Measurements from ENCODE around the gene SETD2. TPM values are rescaled to one million over a fixed set of nuclear protein-coding genes. Genes with fewer than 3 reads are reported as not detected.

Gene SETD2
- total RNA-seq, 2 donors from 2014 or later: 59.0 to 61.5 TPM

DNA sequence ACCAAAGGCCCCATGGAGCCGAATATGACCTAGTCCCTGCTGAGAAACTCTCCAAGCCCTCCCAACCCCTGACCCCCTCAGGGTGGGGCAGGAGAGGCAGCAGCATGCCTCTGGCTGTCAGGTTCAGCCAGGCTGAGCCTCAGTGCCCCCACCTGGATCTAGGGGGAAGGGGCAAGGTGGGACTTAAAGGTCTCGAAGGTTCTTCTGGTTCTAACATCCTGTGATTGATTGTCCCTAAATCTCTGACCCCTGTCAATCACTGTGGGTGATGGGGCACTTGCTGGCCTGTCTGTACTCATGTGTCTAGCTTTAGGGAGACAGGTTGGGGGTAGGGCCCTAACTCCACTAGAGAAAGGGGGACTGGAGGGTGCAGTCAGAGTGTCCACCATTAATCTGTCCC is 170.6 kb downstream of the SETD2 start:
- no peaks in the 10 kb centered on the region for H3K9me3 Mint-ChIP-seq
- Histone ChIP-seq H3K9me3 (ENCODE audit: control insufficient read depth, low read length) (no peaks in the 10 kb centered on the region), H3K36me3 (ENCODE audit: control insufficient read depth, insufficient read depth, low read length) (peaks cover 4% of the 10 kb centered on the region), H3K27ac (ENCODE audit: low read depth, low read length) (no peak overlapping the region), H3K4me3 (ENCODE audit: low read length) (no peak overlapping the region), H3K27me3 (ENCODE audit: control insufficient read depth, insufficient read depth, low read length, poor library complexity, severe bottlenecking) (no peaks in the 10 kb centered on the region), H3K9ac (ENCODE audit: extremely low read depth, low read length, poor library complexity, severe bottlenecking) (no peak overlapping the region), H3K4me1 (ENCODE audit: control insufficient read depth, insufficient read depth, low read length) (no peaks in the 10 kb centered on the region)
- 93% methylated on average over 2 of the region's 2 CpGs; no CpG with 5 or more reads in 1 of the 2 experiments for WGBS, 2 experiments (ENCODE audit: insufficient coverage in 1 of 2, insufficient read length in 1 of 2)
- no peak overlapping the region for H3K4me3 Mint-ChIP-seq
- H3K27me3 Mint-ChIP-seq (ENCODE audit: insufficient read depth): no peaks in the 10 kb centered on the region
- H3K27ac Mint-ChIP-seq: no peak overlapping the region
- TF ChIP-seq, protein P1, sequence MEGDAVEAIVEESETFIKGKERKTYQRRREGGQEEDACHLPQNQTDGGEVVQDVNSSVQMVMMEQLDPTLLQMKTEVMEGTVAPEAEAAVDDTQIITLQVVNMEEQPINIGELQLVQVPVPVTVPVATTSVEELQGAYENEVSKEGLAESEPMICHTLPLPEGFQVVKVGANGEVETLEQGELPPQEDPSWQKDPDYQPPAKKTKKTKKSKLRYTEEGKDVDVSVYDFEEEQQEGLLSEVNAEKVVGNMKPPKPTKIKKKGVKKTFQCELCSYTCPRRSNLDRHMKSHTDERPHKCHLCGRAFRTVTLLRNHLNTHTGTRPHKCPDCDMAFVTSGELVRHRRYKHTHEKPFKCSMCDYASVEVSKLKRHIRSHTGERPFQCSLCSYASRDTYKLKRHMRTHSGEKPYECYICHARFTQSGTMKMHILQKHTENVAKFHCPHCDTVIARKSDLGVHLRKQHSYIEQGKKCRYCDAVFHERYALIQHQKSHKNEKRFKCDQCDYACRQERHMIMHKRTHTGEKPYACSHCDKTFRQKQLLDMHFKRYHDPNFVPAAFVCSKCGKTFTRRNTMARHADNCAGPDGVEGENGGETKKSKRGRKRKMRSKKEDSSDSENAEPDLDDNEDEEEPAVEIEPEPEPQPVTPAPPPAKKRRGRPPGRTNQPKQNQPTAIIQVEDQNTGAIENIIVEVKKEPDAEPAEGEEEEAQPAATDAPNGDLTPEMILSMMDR (conservative IDR thresholded peaks at IDR 0.05): no peak
- peaks cover 11% of the 10 kb centered on the region for H3K4me1 Mint-ChIP-seq
- no peak for DNase-seq
- H3K36me3 Mint-ChIP-seq (ENCODE audit: low read depth): peaks cover 7% of the 10 kb centered on the region

DNA sequence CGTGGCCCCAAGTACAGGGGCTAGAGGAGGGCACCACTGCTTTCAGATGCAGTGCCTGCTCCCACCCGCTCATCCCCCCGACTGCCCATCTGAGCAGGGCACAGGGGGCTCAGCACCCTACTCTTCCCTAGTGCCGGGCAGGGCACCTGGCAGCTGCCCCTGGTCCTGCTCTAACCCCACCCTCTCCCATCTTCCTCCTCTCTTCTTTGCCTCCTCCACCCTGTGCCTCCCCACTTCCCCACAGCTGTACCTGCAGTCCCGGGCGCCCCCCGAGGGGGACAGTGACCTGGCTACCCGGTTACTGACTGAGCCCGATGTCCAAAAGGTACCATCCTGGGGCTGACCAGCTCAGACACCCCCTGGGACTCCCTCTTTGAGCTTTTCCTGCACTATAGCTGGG is 171.7 kb downstream of the SETD2 start:
- Histone ChIP-seq H3K36me3 (ENCODE audit: control insufficient read depth, insufficient read depth, low read length) (peaks cover 4% of the 10 kb centered on the region), H3K9ac (ENCODE audit: extremely low read depth, low read length, poor library complexity, severe bottlenecking) (no peak overlapping the region), H3K4me3 (ENCODE audit: low read length) (no peak overlapping the region), H3K4me1 (ENCODE audit: control insufficient read depth, insufficient read depth, low read length) (peaks cover 3% of the 10 kb centered on the region), H3K27ac (ENCODE audit: low read depth, low read length) (no peak overlapping the region), H3K9me3 (ENCODE audit: control insufficient read depth, low read length) (no peaks in the 10 kb centered on the region), H3K27me3 (ENCODE audit: control insufficient read depth, insufficient read depth, low read length, poor library complexity, severe bottlenecking) (no peaks in the 10 kb centered on the region)
- TF ChIP-seq, protein P1 (conservative IDR thresholded peaks at IDR 0.05): no peak
- H3K9me3 Mint-ChIP-seq: no peaks in the 10 kb centered on the region
- WGBS, 2 experiments (ENCODE audit: insufficient coverage in 1 of 2, insufficient read length in 1 of 2): 90 to 100% methylated on average over 4 to 9 of the region's 9 CpGs
- peaks cover 5% of the 10 kb centered on the region for H3K36me3 Mint-ChIP-seq (ENCODE audit: low read depth)
- H3K27me3 Mint-ChIP-seq (ENCODE audit: insufficient read depth): no peaks in the 10 kb centered on the region
- no peak overlapping the region for H3K4me3 Mint-ChIP-seq
- no peak overlapping the region for H3K27ac Mint-ChIP-seq
- no peak for DNase-seq
- H3K4me1 Mint-ChIP-seq: peaks cover 19% of the 10 kb centered on the region

DNA sequence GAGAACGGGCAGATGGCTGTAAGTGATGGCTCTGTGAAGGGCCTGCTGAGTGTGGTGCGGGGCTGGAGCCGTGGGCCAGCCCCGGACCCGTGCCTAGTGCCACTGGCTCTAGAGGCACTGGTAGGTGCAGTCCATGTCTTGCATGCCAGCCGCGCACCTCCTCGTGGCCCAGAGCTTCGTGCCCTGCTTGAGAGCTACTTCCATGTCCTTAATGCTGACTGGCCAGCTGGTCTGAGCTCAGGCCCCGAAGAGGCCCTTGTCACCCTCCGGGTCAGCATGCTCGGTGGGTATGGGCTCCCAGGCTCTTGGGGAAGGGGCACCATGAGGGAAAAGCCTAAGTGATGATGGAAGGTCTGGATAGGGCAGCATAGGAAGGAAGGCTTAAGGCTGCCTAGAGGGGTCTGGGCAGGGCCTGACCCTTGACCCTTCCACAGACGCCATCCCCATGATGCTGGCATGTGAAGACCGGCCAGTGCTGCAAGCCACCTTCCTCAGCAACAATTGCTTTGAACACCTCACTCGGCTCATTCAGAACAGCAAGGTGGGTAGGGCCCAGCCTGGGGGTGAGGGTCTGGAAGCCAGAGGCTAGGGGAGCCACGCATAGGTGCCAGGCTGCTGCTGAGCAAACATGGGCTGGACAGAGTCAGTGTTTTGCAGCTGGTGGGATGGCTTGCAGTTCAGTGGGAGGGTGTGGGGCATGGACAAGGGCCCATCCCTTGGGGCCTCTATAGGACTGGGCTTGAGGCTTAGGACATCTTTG is 172.3 kb downstream of the SETD2 start:
- Mint-ChIP-seq H3K4me3 (no peak overlapping the region), H3K27ac (no peak overlapping the region), H3K27me3 (ENCODE audit: insufficient read depth) (no peaks in the 10 kb centered on the region), H3K36me3 (ENCODE audit: low read depth) (peaks cover 5% of the 10 kb centered on the region), H3K4me1 (peaks cover 25% of the 10 kb centered on the region), H3K9me3 (no peaks in the 10 kb centered on the region)
- H3K4me1 ChIP-seq (ENCODE audit: control insufficient read depth, insufficient read depth, low read length): peaks cover 10% of the 10 kb centered on the region
- no peaks in the 10 kb centered on the region for H3K27me3 ChIP-seq (ENCODE audit: control insufficient read depth, insufficient read depth, low read length, poor library complexity, severe bottlenecking)
- H3K9me3 ChIP-seq (ENCODE audit: control insufficient read depth, low read length): no peaks in the 10 kb centered on the region
- peaks cover 4% of the 10 kb centered on the region for H3K36me3 ChIP-seq (ENCODE audit: control insufficient read depth, insufficient read depth, low read length)
- 92% methylated on average over 4 to 16 of the region's 16 CpGs for WGBS, 2 experiments (ENCODE audit: insufficient coverage in 1 of 2, insufficient read length in 1 of 2)
- no peak overlapping the region for H3K4me3 ChIP-seq (ENCODE audit: low read length)
- H3K9ac ChIP-seq (ENCODE audit: extremely low read depth, low read length, poor library complexity, severe bottlenecking): no peak overlapping the region
- DNase-seq: no peak
- TF ChIP-seq, protein P1 (conservative IDR thresholded peaks at IDR 0.05): no peak
- H3K27ac ChIP-seq (ENCODE audit: low read depth, low read length): no peak overlapping the region

All from endodermal cell (in vitro differentiated cells).